Fibroblast of lung (primary cell): Measurements from ENCODE around the gene SDCBP2.

ENCODE experiments used
- EZH2 ChIP-seq: IDR thresholded peaks from 2 replicates; pipeline ENCODE4 v1.5.1; 2012; ENCODE audit warnings: low read length, control low read depth, mild to moderate bottlenecking; ENCODE audit errors: missing control alignments
- TF ChIP-seq, protein P1 (sequence below), 2 donors: IDR thresholded peaks in 1 of 2; conservative IDR thresholded peaks in 1 of 2; 1 replicate in 1 of 2; 2 replicates in 1 of 2; pipeline ENCODE4 v1.5.1; 2011 to 2012; ENCODE audit warnings: low read length in 2 of 2, control low read depth in 1 of 2, inconsistent platforms in 1 of 2, low read depth in 1 of 2, mild to moderate bottlenecking in 1 of 2

DNA sequence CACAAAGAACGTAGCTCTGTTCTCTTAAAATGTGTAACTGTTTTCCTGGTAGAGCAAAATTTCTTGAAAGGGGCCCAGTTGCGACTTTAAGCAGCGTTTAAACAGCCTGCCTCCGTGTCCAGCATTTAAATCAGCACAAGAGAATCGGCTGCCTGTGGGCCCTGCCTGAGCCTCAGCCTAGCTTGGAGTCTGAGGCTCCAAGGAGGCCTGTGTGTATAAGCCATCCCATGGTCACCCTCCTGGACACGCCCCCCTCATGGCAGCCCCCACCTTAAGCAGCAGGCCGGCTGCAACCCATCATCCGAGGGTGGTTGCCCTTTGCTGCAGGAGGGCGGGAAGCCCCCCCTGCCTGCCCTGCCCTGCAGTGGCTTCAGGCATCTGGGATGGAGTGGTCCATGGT lies 18.9 kb downstream of the SDCBP2 start:
- TF ChIP-seq, protein P1, sequence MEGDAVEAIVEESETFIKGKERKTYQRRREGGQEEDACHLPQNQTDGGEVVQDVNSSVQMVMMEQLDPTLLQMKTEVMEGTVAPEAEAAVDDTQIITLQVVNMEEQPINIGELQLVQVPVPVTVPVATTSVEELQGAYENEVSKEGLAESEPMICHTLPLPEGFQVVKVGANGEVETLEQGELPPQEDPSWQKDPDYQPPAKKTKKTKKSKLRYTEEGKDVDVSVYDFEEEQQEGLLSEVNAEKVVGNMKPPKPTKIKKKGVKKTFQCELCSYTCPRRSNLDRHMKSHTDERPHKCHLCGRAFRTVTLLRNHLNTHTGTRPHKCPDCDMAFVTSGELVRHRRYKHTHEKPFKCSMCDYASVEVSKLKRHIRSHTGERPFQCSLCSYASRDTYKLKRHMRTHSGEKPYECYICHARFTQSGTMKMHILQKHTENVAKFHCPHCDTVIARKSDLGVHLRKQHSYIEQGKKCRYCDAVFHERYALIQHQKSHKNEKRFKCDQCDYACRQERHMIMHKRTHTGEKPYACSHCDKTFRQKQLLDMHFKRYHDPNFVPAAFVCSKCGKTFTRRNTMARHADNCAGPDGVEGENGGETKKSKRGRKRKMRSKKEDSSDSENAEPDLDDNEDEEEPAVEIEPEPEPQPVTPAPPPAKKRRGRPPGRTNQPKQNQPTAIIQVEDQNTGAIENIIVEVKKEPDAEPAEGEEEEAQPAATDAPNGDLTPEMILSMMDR (conservative IDR thresholded peaks at IDR 0.05 in 1 of 2, IDR thresholded peaks at IDR 0.05 in 1 of 2; ENCODE audit: low read depth in 1 of 2, low read length in 2 of 2): no peak
- TF ChIP-seq EZH2: no peak
